CD4-positive, alpha-beta T cell treated with Interleukin-15 for 4 hours (primary cell): ENCODE results near the gene RAB24.

ENCODE experiments used
- DNase-seq: peaks from one replicate; pipeline ENCODE4 v3.0.0-alpha.2; 2020; ENCODE audit warnings: low spot score

RAB24 gene

GRCh38 chr5:177333420-177334154, 30.1 kb upstream of the RAB24 start:
- no peak for DNase-seq

GRCh38 chr5:177332896-177333260, 29.4 kb upstream of the RAB24 start:
- no peak for DNase-seq

GRCh38 chr5:177332031-177332895, 28.7 kb upstream of the RAB24 start:
- no peak for DNase-seq

- no peak for DNase-seq
Measured at GRCh38 chr5:177330991-177331842, 27.7 kb upstream of the RAB24 start.

- DNase-seq = no peak
Measured at GRCh38 chr5:177329883-177330282, 26.4 kb upstream of the RAB24 start.

GRCh38 chr5:177328545-177329231, 25.2 kb upstream of the RAB24 start:
- no peak for DNase-seq

GRCh38 chr5:177327539-177328522, 24.3 kb upstream of the RAB24 start:
- DNase-seq = no peak

GRCh38 chr5:177325868-177326381, 22.4 kb upstream of the RAB24 start:
- DNase-seq = no peak

- DNase-seq = no peak
Measured at GRCh38 chr5:177320879-177321278, 17.4 kb upstream of the RAB24 start.

GRCh38 chr5:177319913-177320588, 16.5 kb upstream of the RAB24 start:
- DNase-seq = no peak

- DNase-seq = peak; percentile 83
Measured at GRCh38 chr5:177317959-177318377, 14.4 kb upstream of the RAB24 start.

- no peak for DNase-seq
Measured at GRCh38 chr5:177316005-177316404, 12.5 kb upstream of the RAB24 start.

GRCh38 chr5:177315411-177315810, 11.9 kb upstream of the RAB24 start:
- DNase-seq = no peak

- no peak for DNase-seq
Measured at GRCh38 chr5:177314376-177315342, 11.1 kb upstream of the RAB24 start.

GRCh38 chr5:177313561-177314259, 10.2 kb upstream of the RAB24 start:
- DNase-seq = no peak

- DNase-seq = no peak
Measured at GRCh38 chr5:177312649-177313181, 9.2 kb upstream of the RAB24 start.
